ENCODE data around the gene B3GNT3.

- no peak for TF ChIP-seq CTCF (IDR thresholded peaks at IDR 0.05)
- no peak for TF ChIP-seq POLR2A (IDR thresholded peaks at IDR 0.05)
- no peak for TF ChIP-seq EP300 (IDR thresholded peaks at IDR 0.05)
Measured at GRCh38 chr19:17749912-17750317, 45.0 kb upstream of the B3GNT3 start.

All from ovary (tissue), 3 donors.